ENCODE results near the gene LRCH1. TPM values are rescaled to one million over a fixed set of nuclear protein-coding genes. Genes with fewer than 3 reads are reported as not detected.

Gene LRCH1
- total RNA-seq, 1 experiment from 2014 or later = 11.7 TPM

DNA sequence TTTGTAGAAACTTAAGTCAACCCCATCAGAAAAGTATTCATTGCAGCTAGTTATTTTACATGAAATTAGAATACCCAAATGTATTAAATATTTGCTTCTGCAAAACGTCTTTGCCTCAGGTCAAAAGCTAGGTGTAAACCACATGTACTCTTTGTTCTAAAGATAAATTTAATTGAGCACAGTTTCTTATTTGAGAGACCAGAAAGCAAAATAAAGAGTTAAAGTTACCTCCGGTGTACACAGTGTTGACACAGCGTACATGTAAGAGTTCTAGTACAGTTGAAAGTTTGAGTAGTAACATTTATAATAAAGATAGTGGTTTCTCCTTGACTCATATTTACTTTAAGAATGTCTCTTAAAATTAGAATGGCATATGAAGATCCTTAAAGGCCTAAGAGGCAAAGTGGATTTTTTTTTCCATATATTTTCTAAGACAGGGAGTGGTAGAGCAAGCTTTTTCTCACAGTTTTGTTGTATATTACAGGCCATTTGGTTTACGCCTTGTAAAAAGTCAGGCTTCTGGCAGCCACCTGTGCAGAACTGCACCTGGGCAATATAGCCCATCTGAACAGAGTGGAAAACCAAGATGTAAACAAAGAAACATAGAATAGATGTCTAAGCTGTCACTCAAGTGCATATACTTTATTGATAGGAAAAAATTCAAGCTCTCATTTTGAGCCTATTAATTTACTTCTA is 2.9 kb downstream of the LRCH1 start:
- CTCF ChIA-PET = no interaction called here

GRCh38 chr13:46556418-46556779 is 3.4 kb downstream of the LRCH1 start:
- no peak for DNase-seq
- Mint-ChIP-seq H3K36me3 (ENCODE audit: insufficient read depth, unreplicated experiment) (peaks cover 30% of the 10 kb centered on the region), H3K27ac (ENCODE audit: unreplicated experiment) (no peak overlapping the region), H3K4me3 (ENCODE audit: low read depth, unreplicated experiment) (no peak overlapping the region), H3K27me3 (ENCODE audit: unreplicated experiment) (no peaks in the 10 kb centered on the region), H3K9me3 (ENCODE audit: low read depth, unreplicated experiment) (no peaks in the 10 kb centered on the region), H3K4me1 (ENCODE audit: low read depth, unreplicated experiment) (no peaks in the 10 kb centered on the region)
- no TSS peak for BruUV-seq (replicated peaks)
- intact Hi-C loops (cut with micrococcal nuclease; ENCODE audit: unreplicated experiment) = no loop called here
- CTCF ChIA-PET = no interaction called here
- TF ChIP-seq CTCF (IDR thresholded peaks at IDR 0.05; ENCODE audit: unreplicated experiment) = no peak

More for the DNA sequence above, 2.9 kb downstream of the LRCH1 start:
- intact Hi-C loops (cut with micrococcal nuclease; ENCODE audit: unreplicated experiment) = no loop called here
- no TSS peak for BruUV-seq (replicated peaks)
- H3K27ac Mint-ChIP-seq (ENCODE audit: unreplicated experiment) = no peak overlapping the region
- no peaks in the 10 kb centered on the region for H3K9me3 Mint-ChIP-seq (ENCODE audit: low read depth, unreplicated experiment)
- H3K4me1 Mint-ChIP-seq (ENCODE audit: low read depth, unreplicated experiment) = no peaks in the 10 kb centered on the region
- H3K36me3 Mint-ChIP-seq (ENCODE audit: insufficient read depth, unreplicated experiment) = peaks cover 30% of the 10 kb centered on the region
- no peak overlapping the region for H3K4me3 Mint-ChIP-seq (ENCODE audit: low read depth, unreplicated experiment)
- TF ChIP-seq CTCF (IDR thresholded peaks at IDR 0.05; ENCODE audit: unreplicated experiment) = no peak
- H3K27me3 Mint-ChIP-seq (ENCODE audit: unreplicated experiment) = no peaks in the 10 kb centered on the region
- DNase-seq = no peak

DNA sequence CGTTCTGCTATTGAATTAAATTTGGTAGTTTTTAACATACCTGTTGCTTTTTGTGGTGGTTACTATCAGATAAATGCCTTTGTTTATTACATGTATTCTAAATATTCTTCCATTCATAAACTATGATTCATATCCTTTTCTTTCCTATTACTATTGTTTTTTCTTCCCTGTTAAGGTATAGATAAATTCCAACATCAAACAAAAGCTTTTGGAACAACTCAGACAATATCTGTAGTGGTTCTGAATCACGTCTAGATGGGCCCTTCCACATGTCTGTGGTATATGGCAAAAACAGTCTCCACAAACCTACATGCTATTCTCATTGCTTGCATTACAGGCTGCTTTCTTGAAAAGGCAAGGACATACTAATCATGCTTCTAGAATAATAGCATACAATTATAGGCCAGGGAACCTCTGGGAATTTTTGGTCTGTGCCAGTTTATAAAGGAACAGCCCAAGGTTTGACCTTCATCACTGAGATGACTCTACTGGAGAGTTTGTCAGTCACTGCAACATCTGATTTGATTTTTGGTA is 6.4 kb downstream of the LRCH1 start:
- intact Hi-C loops (cut with micrococcal nuclease; ENCODE audit: unreplicated experiment) = no loop called here
- Mint-ChIP-seq H3K4me1 (ENCODE audit: low read depth, unreplicated experiment) (no peaks in the 10 kb centered on the region), H3K4me3 (ENCODE audit: low read depth, unreplicated experiment) (no peak overlapping the region), H3K9me3 (ENCODE audit: low read depth, unreplicated experiment) (no peaks in the 10 kb centered on the region), H3K27ac (ENCODE audit: unreplicated experiment) (no peak overlapping the region), H3K36me3 (ENCODE audit: insufficient read depth, unreplicated experiment) (peaks cover 4% of the 10 kb centered on the region), H3K27me3 (ENCODE audit: unreplicated experiment) (no peaks in the 10 kb centered on the region)
- CTCF ChIA-PET = no interaction called here
- no peak for DNase-seq
- no TSS peak for BruUV-seq (replicated peaks)
- no peak for TF ChIP-seq CTCF (IDR thresholded peaks at IDR 0.05; ENCODE audit: unreplicated experiment)

- no peak for TF ChIP-seq CTCF (IDR thresholded peaks at IDR 0.05; ENCODE audit: unreplicated experiment)
- Mint-ChIP-seq H3K27me3 (ENCODE audit: unreplicated experiment) (no peaks in the 10 kb centered on the region), H3K4me1 (ENCODE audit: low read depth, unreplicated experiment) (no peaks in the 10 kb centered on the region), H3K36me3 (ENCODE audit: insufficient read depth, unreplicated experiment) (no peaks in the 10 kb centered on the region), H3K9me3 (ENCODE audit: low read depth, unreplicated experiment) (no peaks in the 10 kb centered on the region), H3K27ac (ENCODE audit: unreplicated experiment) (no peak overlapping the region), H3K4me3 (ENCODE audit: low read depth, unreplicated experiment) (no peak overlapping the region)
- BruUV-seq (replicated peaks) = no TSS peak
- intact Hi-C loops (cut with micrococcal nuclease; ENCODE audit: unreplicated experiment) = no loop called here
- CTCF ChIA-PET = no interaction called here
- no peak for DNase-seq
Observed at GRCh38 chr13:46560778-46561177, 7.8 kb downstream of the LRCH1 start.
